SHP77 (cell line): Measurements from ENCODE around the gene NECTIN1.

ENCODE experiments used
- DNase-seq, 2 experiments: peaks; one replicate each; lab custom pipeline; 2025; lab: John Stamatoyannopoulos, UW

NECTIN1 gene

DNA sequence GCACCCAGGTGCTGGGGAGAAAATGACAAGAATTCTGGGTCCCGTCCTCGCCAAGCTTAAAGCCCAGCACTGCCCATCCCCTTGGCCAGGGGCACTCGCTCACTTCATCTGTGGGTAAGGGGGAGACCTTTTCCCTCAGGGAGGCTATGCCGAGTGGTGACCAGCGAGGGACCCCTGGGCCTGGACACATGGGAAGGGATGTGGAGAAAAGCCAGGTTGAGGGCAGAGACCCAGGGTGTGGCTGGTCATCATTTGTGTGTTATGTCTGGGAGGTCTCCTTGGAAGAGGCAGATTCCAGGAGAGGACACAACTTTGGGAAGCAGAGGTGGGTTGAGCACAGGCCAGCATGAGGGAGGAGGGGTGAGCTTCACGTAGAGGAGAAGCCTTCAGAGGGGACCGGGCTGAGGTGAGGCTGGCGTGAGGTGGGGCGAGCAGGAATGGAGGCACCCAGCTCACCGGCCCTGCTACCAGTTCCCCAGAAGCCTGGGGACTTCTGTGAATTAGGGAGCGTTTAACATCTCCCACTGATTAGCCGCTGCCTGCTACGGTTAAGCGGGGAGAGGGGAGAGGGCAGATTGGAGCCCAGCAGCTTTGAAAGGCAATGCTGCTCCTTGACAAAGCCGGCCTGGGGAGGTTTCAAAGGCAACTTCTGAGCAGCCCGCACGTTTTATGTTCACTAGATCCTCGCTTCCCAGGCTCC lies 25.8 kb upstream of the NECTIN1 start:
- no peak for DNase-seq

- no peak for DNase-seq
These were observed 25.2 kb upstream of the NECTIN1 start for GRCh38 chr11:119754199-119754598.

DNA sequence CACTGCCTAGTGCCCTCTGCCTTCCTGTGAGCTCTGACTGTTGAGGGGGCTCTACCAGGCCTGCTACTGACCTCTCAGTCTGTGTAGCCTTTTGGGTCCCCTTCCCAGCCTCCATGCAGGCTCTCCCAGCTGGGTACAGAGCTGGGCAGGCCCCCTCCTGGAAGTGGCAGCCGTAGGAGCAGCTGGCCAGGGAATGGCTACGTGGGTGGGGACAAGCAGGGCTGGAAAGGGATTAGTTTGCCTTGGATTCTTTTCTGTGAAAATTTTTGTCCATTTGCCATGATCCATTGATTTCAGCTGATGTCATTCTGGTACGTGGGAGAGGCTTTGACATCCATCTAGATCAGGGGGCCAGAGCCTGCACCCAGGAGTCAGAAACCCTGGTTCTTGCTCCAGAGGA lies 23.9 kb upstream of the NECTIN1 start:
- DNase-seq: no peak

GRCh38 chr11:119752345-119752871 lies 23.4 kb upstream of the NECTIN1 start:
- no peak for DNase-seq

GRCh38 chr11:119750056-119750455 lies 21.1 kb upstream of the NECTIN1 start:
- DNase-seq: no peak

- no peak for DNase-seq
These were observed 20.1 kb upstream of the NECTIN1 start for GRCh38 chr11:119749006-119749565.

GRCh38 chr11:119747868-119748660 lies 19.1 kb upstream of the NECTIN1 start:
- DNase-seq: no peak

DNA sequence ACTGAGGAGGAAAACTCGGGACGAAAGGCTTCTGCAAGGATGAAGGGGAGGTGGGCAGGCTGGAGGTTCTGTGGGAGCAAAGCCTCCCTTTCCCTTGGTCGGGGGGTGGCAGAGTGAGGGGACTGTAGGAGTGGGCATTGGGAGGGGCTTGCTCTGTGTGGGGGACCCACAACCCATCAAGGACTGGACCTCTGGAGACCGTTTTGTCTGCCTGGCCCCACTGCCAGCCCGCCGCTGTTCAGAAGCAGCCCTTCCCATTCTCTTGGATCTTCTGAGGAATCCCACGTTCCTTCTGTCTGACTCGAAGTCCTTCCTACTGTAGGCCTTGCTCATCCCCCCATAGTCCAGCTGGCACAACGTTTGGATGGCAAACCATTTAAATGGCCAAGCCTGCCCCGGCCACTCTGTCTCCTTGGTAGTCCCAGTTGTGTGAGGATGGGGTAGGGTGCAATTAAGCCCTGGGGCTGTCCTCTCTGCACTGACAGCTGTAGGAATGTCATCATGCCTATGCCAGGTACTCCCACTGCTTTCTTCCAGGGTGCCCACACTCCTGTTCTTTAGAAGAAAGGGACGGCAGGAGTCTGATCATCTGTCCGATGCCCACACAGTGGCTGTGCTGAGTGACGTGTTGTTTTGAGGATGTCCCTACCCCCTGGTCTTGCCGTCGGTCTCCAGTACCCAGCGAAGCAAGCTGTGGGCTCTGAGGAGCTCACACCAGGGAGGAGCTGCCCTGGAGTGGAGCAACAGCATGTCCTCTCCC lies 17.0 kb upstream of the NECTIN1 start:
- no peak for DNase-seq

DNA sequence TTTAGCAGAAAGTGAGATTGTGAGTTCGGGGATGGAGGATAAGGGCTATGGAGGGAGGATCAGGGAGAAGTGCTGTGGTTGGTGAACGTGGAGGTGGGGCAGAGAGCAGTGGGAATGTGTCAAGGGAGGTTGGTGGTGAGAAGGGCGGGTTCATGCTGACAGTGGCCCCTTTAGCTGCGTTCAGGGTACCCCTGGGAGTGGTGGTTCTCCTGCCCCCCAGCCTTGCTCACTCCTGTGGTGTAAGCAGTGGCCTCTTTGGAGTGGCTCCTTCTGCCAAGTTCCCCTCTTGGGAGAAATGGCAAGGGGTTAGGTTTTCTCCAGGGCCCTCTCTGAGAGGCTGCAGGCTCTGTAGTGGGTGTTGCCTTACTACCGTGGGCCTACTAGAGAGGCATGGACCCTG lies 16.1 kb upstream of the NECTIN1 start:
- DNase-seq: no peak

GRCh38 chr11:119744577-119744976 lies 15.6 kb upstream of the NECTIN1 start:
- no peak for DNase-seq

DNA sequence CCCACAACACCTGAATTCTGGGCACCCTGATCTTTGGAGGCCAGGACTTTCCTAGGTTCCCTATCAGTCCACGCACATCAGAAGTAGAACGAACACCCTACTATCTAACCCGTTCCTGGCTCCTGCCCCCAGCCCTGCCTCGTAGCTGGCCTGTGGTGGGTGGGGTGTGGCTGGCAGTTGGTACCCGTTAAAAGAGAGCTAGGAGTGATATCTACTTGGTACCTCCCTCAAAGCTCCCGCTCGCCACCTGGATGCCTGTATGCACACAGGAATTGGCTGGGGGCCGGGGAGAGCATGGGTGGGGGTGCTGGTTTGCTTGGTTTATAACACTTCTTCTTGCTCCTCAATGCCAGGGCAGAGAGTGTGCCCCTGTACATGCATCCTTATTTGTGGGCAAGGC lies 14.0 kb upstream of the NECTIN1 start:
- DNase-seq: no peak

GRCh38 chr11:119742263-119742861 lies 13.4 kb upstream of the NECTIN1 start:
- DNase-seq: no peak

- no peak for DNase-seq
These were observed 12.6 kb upstream of the NECTIN1 start for GRCh38 chr11:119741369-119742262.

- DNase-seq: no peak
These were observed 11.0 kb upstream of the NECTIN1 start for GRCh38 chr11:119739975-119740374.

DNA sequence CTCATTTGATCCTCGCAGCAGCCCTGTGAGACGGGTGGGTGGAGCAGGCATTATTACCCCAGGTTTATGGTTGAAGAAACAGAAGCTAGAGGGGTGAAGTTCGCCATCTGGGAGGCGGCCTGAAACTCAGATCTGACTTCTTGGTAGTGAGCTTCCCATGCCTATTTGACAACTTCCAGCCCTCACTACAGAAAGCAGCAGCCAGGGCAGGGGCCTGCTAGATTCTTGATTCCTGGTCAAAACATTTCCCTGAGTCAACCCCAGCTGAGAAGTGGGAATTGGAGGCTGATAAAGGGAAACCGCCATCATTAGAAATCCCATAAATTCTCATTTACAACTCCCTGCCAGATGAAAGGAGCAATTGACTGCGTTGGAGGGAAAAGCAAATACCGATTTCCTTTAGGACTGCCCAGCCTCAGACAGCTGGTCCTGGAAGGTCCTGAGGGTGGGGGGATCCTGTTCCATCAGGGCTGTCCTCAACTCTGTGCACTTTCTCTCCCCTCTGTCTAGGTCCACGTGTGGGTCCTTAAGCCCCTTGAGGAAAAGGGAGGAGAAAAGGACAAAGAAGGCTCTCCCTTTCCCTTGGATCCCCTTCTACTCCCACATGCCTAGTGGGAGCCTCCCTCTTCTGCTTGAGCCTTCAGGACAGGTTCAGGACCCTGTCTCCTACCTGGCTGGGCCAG lies 10.2 kb upstream of the NECTIN1 start:
- peak; percentile 19 to 44 for DNase-seq

- no peak for DNase-seq
These were observed 9.0 kb upstream of the NECTIN1 start for GRCh38 chr11:119738059-119738439.

DNA sequence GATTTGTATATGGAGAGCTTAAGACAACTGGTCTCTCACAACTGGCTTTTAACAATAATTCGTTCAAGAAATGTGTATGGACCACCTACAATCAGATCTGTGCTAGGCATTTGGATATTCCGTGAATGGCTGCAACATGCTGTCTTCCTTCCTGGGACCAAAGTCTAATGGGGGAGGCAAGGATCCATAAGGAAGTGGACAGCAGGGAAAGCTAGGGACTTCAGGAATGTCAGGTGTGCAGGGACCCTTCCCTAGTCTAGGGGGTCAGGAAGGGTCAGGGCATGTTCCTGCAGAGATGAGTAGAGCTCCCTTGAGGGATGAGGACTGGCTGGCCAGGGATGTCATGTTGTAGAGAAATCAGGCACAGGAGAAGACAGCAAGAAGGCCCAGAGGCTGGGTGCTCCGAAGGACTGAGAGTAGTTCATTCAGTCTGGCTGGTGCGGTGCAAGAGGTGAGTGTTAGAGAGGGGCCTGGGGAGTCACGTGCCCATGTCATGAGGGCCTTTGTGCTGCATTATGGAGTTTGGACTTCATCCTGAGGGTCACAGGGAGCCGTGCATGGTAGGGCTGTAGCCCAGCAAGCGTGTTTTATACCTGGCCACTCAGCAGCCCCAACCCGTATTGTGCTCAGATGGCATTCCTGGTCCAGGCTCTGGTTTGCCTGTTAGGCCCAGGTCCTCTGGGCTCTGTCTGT lies 8.5 kb upstream of the NECTIN1 start:
- no peak for DNase-seq

DNA sequence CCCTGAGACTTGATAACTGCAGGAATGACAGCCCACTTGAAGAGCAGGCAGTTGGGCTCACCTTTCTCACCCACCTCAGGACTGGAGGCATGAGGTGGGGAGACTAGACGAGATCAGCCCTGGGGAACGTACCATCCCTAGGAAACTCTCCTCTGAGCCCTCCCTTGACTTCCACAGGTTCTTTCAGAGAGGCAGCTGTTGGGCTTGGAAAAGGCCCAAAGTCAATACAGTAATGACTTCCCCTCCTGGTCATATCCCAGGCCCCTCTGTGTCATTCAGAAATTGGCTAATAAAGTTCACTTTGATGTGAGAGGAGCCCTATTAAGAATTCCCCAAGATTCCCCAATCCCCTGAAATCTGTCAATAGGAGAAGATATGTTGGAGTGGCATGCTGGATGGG lies 5.8 kb upstream of the NECTIN1 start:
- DNase-seq: peak; percentile 58

GRCh38 chr11:119730789-119731386 lies 1.9 kb upstream of the NECTIN1 start:
- no peak for DNase-seq
